ENCODE data around the gene TRIM27.
A peak's percentile ranks its signal among the peaks of the same experiment; 100 is the strongest.

TRIM27 gene

DNA sequence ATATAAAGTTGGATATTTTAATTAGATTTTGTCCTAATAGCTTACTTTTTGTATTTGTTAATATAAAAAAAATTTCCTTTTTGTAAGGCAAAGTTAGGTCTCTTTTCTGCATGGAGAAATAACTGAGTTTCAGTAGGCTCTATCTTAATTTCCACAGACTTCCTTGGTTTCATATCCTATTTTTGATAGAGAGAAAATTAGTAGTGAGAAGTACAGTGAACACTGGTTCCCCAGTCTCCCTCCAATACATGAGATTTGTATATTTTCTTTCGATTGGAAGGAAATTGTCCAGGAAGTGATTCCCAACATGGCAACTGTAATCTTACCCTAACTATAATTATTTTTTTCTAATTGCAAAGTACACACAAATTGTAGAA, 26.4 kb downstream of the TRIM27 start:
- no peak for DNase-seq (ENCODE audit: low read depth in 1 of 2, low spot score in 1 of 2)
- Histone ChIP-seq H3K27me3 (ENCODE audit: insufficient read depth, poor library complexity, severe bottlenecking) (no peaks in the 10 kb centered on the region), H3K27ac (replicated peaks) (peak overlapping the region; percentile 96), H3K4me3 (replicated peaks; ENCODE audit: insufficient read depth, low read length) (peak overlapping the region; percentile 75)
- no peak for TF ChIP-seq POLR2AphosphoS5 (IDR thresholded peaks at IDR 0.05; ENCODE audit: low read depth)
- TF ChIP-seq SPI1 (IDR thresholded peaks at IDR 0.05; ENCODE audit: borderline replicate concordance, low read depth), result no peak
- TF ChIP-seq, protein P1, sequence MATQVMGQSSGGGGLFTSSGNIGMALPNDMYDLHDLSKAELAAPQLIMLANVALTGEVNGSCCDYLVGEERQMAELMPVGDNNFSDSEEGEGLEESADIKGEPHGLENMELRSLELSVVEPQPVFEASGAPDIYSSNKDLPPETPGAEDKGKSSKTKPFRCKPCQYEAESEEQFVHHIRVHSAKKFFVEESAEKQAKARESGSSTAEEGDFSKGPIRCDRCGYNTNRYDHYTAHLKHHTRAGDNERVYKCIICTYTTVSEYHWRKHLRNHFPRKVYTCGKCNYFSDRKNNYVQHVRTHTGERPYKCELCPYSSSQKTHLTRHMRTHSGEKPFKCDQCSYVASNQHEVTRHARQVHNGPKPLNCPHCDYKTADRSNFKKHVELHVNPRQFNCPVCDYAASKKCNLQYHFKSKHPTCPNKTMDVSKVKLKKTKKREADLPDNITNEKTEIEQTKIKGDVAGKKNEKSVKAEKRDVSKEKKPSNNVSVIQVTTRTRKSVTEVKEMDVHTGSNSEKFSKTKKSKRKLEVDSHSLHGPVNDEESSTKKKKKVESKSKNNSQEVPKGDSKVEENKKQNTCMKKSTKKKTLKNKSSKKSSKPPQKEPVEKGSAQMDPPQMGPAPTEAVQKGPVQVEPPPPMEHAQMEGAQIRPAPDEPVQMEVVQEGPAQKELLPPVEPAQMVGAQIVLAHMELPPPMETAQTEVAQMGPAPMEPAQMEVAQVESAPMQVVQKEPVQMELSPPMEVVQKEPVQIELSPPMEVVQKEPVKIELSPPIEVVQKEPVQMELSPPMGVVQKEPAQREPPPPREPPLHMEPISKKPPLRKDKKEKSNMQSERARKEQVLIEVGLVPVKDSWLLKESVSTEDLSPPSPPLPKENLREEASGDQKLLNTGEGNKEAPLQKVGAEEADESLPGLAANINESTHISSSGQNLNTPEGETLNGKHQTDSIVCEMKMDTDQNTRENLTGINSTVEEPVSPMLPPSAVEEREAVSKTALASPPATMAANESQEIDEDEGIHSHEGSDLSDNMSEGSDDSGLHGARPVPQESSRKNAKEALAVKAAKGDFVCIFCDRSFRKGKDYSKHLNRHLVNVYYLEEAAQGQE (IDR thresholded peaks at IDR 0.05; ENCODE audit: insufficient replicate concordance, low read depth), result no peak
- no peak for TF ChIP-seq GABPA (IDR thresholded peaks at IDR 0.05; ENCODE audit: low read depth)
- TF ChIP-seq, protein P2, sequence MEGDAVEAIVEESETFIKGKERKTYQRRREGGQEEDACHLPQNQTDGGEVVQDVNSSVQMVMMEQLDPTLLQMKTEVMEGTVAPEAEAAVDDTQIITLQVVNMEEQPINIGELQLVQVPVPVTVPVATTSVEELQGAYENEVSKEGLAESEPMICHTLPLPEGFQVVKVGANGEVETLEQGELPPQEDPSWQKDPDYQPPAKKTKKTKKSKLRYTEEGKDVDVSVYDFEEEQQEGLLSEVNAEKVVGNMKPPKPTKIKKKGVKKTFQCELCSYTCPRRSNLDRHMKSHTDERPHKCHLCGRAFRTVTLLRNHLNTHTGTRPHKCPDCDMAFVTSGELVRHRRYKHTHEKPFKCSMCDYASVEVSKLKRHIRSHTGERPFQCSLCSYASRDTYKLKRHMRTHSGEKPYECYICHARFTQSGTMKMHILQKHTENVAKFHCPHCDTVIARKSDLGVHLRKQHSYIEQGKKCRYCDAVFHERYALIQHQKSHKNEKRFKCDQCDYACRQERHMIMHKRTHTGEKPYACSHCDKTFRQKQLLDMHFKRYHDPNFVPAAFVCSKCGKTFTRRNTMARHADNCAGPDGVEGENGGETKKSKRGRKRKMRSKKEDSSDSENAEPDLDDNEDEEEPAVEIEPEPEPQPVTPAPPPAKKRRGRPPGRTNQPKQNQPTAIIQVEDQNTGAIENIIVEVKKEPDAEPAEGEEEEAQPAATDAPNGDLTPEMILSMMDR (IDR thresholded peaks at IDR 0.05; ENCODE audit: insufficient read depth, low read length), result no peak

DNA sequence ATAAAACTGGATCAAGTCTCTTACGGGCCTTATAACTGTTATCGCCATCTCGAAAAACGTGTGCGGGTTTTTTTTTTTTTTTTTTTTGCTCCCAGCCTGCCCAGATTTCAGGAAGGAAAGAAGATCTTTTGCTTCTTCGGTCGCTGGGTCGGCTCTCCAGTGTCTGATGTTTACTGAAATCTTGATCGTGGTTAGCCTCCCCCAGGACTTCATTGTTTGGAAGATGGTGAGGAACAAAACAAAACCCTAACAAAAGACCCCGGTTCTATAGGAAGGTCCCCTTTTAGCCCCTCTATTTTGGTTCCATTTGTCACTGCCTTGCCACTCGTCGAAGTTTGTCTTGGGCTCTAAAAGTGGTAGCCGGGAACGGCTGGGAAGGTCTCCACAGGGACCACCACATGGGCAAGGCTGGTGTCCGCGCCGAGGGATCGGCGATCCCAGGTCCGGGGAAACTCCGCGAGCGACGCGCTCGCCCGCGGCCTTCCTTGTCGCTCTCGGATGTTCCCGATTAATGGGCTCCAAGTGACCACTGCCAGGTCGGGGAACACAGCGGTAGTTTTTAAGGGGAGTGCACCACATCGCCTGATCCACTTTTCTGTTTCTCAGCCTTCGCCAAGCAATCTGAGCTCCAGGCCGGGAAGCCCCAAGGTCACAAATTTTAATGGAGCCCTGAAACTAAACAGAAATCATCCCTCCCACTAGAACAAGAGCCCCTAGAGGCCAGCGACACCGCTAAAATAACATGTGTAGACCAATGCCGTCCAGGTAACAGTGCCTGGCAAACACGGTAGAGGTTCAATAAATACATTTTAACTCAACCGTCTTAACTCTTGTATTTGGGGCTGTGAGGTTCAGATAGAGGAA, 27.0 kb downstream of the TRIM27 start:
- DNase-seq (ENCODE audit: low read depth in 1 of 2, low spot score in 1 of 2), result peak in 1 of 2 experiments; percentile 68
- no peaks in the 10 kb centered on the region for H3K27me3 ChIP-seq (ENCODE audit: insufficient read depth, poor library complexity, severe bottlenecking)
- peak overlapping the region; percentile 75 for H3K4me3 ChIP-seq (replicated peaks; ENCODE audit: insufficient read depth, low read length)
- TF ChIP-seq POLR2AphosphoS5 (IDR thresholded peaks at IDR 0.05; ENCODE audit: low read depth) (0 out of 2 replicates have a peak, but pooled peaks have one; percentile 33), GABPA (IDR thresholded peaks at IDR 0.05; ENCODE audit: low read depth) (no peak)
- peak overlapping the region; percentile 96 for H3K27ac ChIP-seq (replicated peaks)

DNA sequence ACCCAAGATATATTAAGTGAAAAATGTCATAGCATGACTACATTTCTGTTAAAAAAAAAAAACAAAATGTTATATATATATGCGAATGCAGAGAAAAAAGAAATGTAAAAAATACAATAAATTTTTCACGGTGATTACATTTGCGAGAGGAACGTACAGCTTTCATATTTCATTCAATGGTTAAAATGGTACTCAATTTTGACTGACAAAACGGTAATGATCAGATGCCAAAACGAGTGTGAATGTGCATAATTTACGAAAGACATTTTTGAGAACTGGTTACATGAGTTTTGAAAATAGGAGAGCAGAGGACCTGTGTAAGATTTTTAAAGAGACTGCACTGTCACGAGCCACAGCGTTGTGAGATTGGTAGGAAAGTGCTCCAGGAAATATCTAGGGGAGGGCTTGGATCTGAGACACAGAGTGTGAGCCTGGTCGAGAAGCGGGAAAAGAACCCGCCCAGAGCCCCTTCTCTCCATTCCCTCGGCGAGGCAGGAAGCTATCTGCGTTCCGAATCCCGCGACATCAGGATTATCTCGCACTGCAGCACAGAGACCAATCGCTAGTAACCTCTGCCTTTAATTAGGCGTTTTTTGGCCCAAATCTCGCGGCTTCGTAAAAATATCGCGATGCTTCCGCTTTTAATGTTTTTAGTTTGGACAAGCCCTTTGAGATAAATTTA, 28.5 kb downstream of the TRIM27 start:
- TF ChIP-seq SPI1 (IDR thresholded peaks at IDR 0.05; ENCODE audit: borderline replicate concordance, low read depth), result no peak
- no peak for TF ChIP-seq GABPA (IDR thresholded peaks at IDR 0.05; ENCODE audit: low read depth)
- TF ChIP-seq, protein P1 (IDR thresholded peaks at IDR 0.05; ENCODE audit: insufficient replicate concordance, low read depth), result peak; percentile 60
- TF ChIP-seq, protein P2 (IDR thresholded peaks at IDR 0.05; ENCODE audit: insufficient read depth, low read length), result no peak
- peak; percentile 86 for TF ChIP-seq POLR2AphosphoS5 (IDR thresholded peaks at IDR 0.05; ENCODE audit: low read depth)
- H3K27me3 ChIP-seq (ENCODE audit: insufficient read depth, poor library complexity, severe bottlenecking), result no peaks in the 10 kb centered on the region

DNA sequence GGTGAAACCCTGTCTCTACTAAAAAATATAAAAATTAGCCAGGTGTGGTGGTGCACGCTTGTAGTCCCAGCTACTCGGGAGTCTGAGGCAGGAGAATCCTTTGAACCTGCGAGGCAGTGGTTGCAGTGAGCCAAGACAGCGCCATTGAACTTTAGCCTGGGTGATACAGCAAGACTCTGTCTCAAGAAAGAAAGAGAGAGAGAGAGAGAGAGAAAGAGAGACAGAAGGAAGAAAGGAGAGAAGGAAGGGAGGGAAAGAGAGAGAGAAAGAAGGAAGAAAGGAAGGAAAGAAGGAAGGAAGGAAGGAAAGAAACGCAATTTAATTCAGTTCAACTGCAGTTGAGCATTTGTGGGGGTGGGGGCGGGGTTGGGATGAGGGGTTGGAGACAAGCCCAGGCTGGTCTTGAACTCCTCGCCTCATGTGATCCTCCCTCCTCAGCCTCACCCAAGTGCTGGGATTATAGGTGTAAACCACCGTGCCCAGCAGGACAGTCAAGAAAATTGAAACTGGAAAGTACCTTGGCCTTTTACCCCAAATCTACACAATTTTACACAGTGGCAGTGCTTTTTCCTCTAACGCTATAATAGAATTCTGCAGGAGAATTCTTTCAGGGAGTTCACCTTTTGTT, 30.5 kb downstream of the TRIM27 start:
- no peak for TF ChIP-seq GABPA (IDR thresholded peaks at IDR 0.05; ENCODE audit: low read depth)
- TF ChIP-seq, protein P2 (IDR thresholded peaks at IDR 0.05; ENCODE audit: insufficient read depth, low read length), result no peak
- no peak for TF ChIP-seq SPI1 (IDR thresholded peaks at IDR 0.05; ENCODE audit: borderline replicate concordance, low read depth)
- no peak for TF ChIP-seq POLR2AphosphoS5 (IDR thresholded peaks at IDR 0.05; ENCODE audit: low read depth)
- TF ChIP-seq, protein P1 (IDR thresholded peaks at IDR 0.05; ENCODE audit: insufficient replicate concordance, low read depth), result no peak
- no peak overlapping the region for H3K27ac ChIP-seq (replicated peaks)
- H3K27me3 ChIP-seq (ENCODE audit: insufficient read depth, poor library complexity, severe bottlenecking), result no peaks in the 10 kb centered on the region
- H3K4me3 ChIP-seq (replicated peaks; ENCODE audit: insufficient read depth, low read length), result no peak overlapping the region
- no peak for DNase-seq (ENCODE audit: low read depth in 1 of 2, low spot score in 1 of 2)

More for the DNA sequence above, 28.5 kb downstream of the TRIM27 start:
- H3K4me3 ChIP-seq (replicated peaks; ENCODE audit: insufficient read depth, low read length), result peak overlapping the region; percentile 75
- DNase-seq (ENCODE audit: low read depth in 1 of 2, low spot score in 1 of 2), result peak; percentile 89 to 95
- peak overlapping the region; percentile 96 for H3K27ac ChIP-seq (replicated peaks)
